ENCODE results near the gene CMTM8. TPM values are rescaled to one million over a fixed set of nuclear protein-coding genes. Genes with fewer than 3 reads are reported as not detected.

Gene CMTM8
- total RNA-seq, 2 experiments from 2014 or later: 6.1 to 7.5 TPM

- no peak overlapping the region for H3K4me3 ChIP-seq (ENCODE audit: low read length)
- peaks cover 26% of the 10 kb centered on the region for H3K4me1 Mint-ChIP-seq (ENCODE audit: low read depth)
- no peaks in the 10 kb centered on the region for H3K36me3 Mint-ChIP-seq (ENCODE audit: low read depth)
- H3K9me3 Mint-ChIP-seq: no peaks in the 10 kb centered on the region
- no peaks in the 10 kb centered on the region for H3K36me3 ChIP-seq (ENCODE audit: insufficient read depth, low read length)
- H3K27ac Mint-ChIP-seq: no peak overlapping the region
- no peaks in the 10 kb centered on the region for H3K27me3 ChIP-seq (ENCODE audit: control insufficient read depth in 1 of 2, insufficient read depth in 2 of 2, low read length in 2 of 2)
- no peak overlapping the region for H3K4me3 Mint-ChIP-seq
- ChIA-PET POLR2A (no interaction called here), CTCF (no interaction called here)
- no peak for DNase-seq
- H3K9me3 ChIP-seq (ENCODE audit: control insufficient read depth in 1 of 2, insufficient read depth in 1 of 2, low read length in 2 of 2): no peaks in the 10 kb centered on the region
- no peaks in the 10 kb centered on the region for H3K4me1 ChIP-seq (ENCODE audit: insufficient read depth, low read length)
- H3K27ac ChIP-seq (ENCODE audit: low read depth in 1 of 2, low read length in 2 of 2): no peak overlapping the region
- no peak for ATAC-seq (ENCODE audit: poor library complexity)
- intact Hi-C loops (cut with DNase I, micrococcal nuclease): no loop called here
- no peak for TF ChIP-seq CTCF (IDR thresholded peaks at IDR 0.05)
- no peaks in the 10 kb centered on the region for H3K27me3 Mint-ChIP-seq
These were observed 110.7 kb downstream of the CMTM8 start for GRCh38 chr3:32349184-32349583.

GRCh38 chr3:32352563-32352962 lies 114.1 kb downstream of the CMTM8 start:
- no peak for TF ChIP-seq CTCF (IDR thresholded peaks at IDR 0.05)
- POLR2A ChIA-PET: no interaction called here
- no peaks in the 10 kb centered on the region for H3K36me3 Mint-ChIP-seq (ENCODE audit: low read depth)

GRCh38 chr3:32353351-32353750 lies 114.9 kb downstream of the CMTM8 start:
- POLR2A ChIA-PET: no interaction called here

More at GRCh38 chr3:32352563-32352962, 114.1 kb downstream of the CMTM8 start:
- no peaks in the 10 kb centered on the region for H3K9me3 ChIP-seq (ENCODE audit: control insufficient read depth in 1 of 2, insufficient read depth in 1 of 2, low read length in 2 of 2)
- Mint-ChIP-seq H3K27ac (no peak overlapping the region), H3K4me1 (ENCODE audit: low read depth) (peaks cover 19% of the 10 kb centered on the region), H3K9me3 (no peaks in the 10 kb centered on the region), H3K4me3 (no peak overlapping the region), H3K27me3 (no peaks in the 10 kb centered on the region)
- no peak overlapping the region for H3K27ac ChIP-seq (ENCODE audit: low read depth in 1 of 2, low read length in 2 of 2)
- CTCF ChIA-PET: no interaction called here
- no peaks in the 10 kb centered on the region for H3K4me1 ChIP-seq (ENCODE audit: insufficient read depth, low read length)
- H3K36me3 ChIP-seq (ENCODE audit: insufficient read depth, low read length): peaks cover 2% of the 10 kb centered on the region
- intact Hi-C loops (cut with DNase I, micrococcal nuclease): no loop called here
- no peak overlapping the region for H3K4me3 ChIP-seq (ENCODE audit: low read length)
- no peaks in the 10 kb centered on the region for H3K27me3 ChIP-seq (ENCODE audit: control insufficient read depth in 1 of 2, insufficient read depth in 2 of 2, low read length in 2 of 2)
- ATAC-seq (ENCODE audit: poor library complexity) (no peak), DNase-seq (no peak)

More at GRCh38 chr3:32353351-32353750, 114.9 kb downstream of the CMTM8 start:
- H3K27me3 ChIP-seq (ENCODE audit: control insufficient read depth in 1 of 2, insufficient read depth in 2 of 2, low read length in 2 of 2): no peaks in the 10 kb centered on the region
- H3K36me3 ChIP-seq (ENCODE audit: insufficient read depth, low read length): peaks cover 6% of the 10 kb centered on the region
- TF ChIP-seq CTCF (IDR thresholded peaks at IDR 0.05): no peak
- Mint-ChIP-seq H3K4me1 (ENCODE audit: low read depth) (peaks cover 11% of the 10 kb centered on the region), H3K36me3 (ENCODE audit: low read depth) (peaks cover 5% of the 10 kb centered on the region), H3K27ac (no peak overlapping the region), H3K4me3 (no peak overlapping the region), H3K27me3 (no peaks in the 10 kb centered on the region), H3K9me3 (no peaks in the 10 kb centered on the region)
- no peak overlapping the region for H3K4me3 ChIP-seq (ENCODE audit: low read length)
- no peaks in the 10 kb centered on the region for H3K4me1 ChIP-seq (ENCODE audit: insufficient read depth, low read length)
- no peak for DNase-seq
- intact Hi-C loops (cut with DNase I, micrococcal nuclease): no loop called here
- H3K27ac ChIP-seq (ENCODE audit: low read depth in 1 of 2, low read length in 2 of 2): no peak overlapping the region
- CTCF ChIA-PET: no interaction called here
- ATAC-seq (ENCODE audit: poor library complexity): no peak
- no peaks in the 10 kb centered on the region for H3K9me3 ChIP-seq (ENCODE audit: control insufficient read depth in 1 of 2, insufficient read depth in 1 of 2, low read length in 2 of 2)
